IMR-90 (cell line): ENCODE results near the gene ACOXL. TPM values are rescaled to one million over a fixed set of nuclear protein-coding genes. Genes with fewer than 3 reads are reported as not detected.

Source experiments
- ATAC-seq: fragments of 200-7000 bp; cut with Tn5 transposase; 2 replicates; pipeline ENCODE4 v1.9.1; 2020; ENCODE audit warnings: low read depth, mild to moderate bottlenecking, moderate library complexity
- BruUV-seq: library from RNA; stranded (reverse); fragments of 400-500 nt; replicated peaks from 2 replicates; lab custom pipeline; 2021; lab: Mats Ljungman, UMichigan
- CTCF ChIA-PET: fragments of 300-600 bp; formaldehyde crosslinking; extraction: SDS; loops from one replicate; lab custom pipeline; 2021; ENCODE audit warnings: antibody characterized with exemption; lab: Yijun Ruan, JAX
- POLR2A ChIA-PET: fragments of 300-600 bp; sonication (Branson Sonifier 250); formaldehyde crosslinking; loops from one replicate; lab custom pipeline; 2022; ENCODE audit warnings: antibody characterized with exemption; ENCODE audit not compliant: unreplicated experiment; lab: Charles Lee
- DNase-seq: peaks from one replicate; pipeline ENCODE4 v3.0.0; 2013
- H2AFZ ChIP-seq: replicated peaks from 2 replicates; pipeline ENCODE3; 2013; ENCODE audit warnings: low read length, mild to moderate bottlenecking; ENCODE audit not compliant: poor library complexity
- H2AK5ac ChIP-seq: 2 replicates; pipeline ENCODE4 v1.6.1; 2013; ENCODE audit warnings: low read depth, low read length, inconsistent platforms
- H2AK9ac ChIP-seq: replicated peaks from 2 replicates; pipeline ENCODE3; 2013; ENCODE audit warnings: mild to moderate bottlenecking, low read depth, low read length, moderate library complexity; ENCODE audit not compliant: poor library complexity
- H2BK120ac ChIP-seq: 2 replicates; pipeline ENCODE4 v1.6.1; 2013; ENCODE audit warnings: low read depth, low read length, inconsistent platforms
- H2BK15ac ChIP-seq: 3 replicates; pipeline ENCODE4 v1.6.1; 2013; ENCODE audit warnings: low read depth, low read length, inconsistent platforms
- H2BK20ac ChIP-seq: 2 replicates; pipeline ENCODE4 v1.6.1; 2013; ENCODE audit warnings: low read depth, mild to moderate bottlenecking, inconsistent platforms, low read length, moderate library complexity
- H2BK5ac ChIP-seq: 2 replicates; pipeline ENCODE4 v1.6.1; 2013; ENCODE audit warnings: mild to moderate bottlenecking, low read depth, low read length, inconsistent platforms; ENCODE audit not compliant: poor library complexity, severe bottlenecking
- H3K14ac ChIP-seq: replicated peaks from 2 replicates; pipeline ENCODE4 v1.6.1; 2013; ENCODE audit warnings: low read depth, low read length, inconsistent platforms
- H3K18ac ChIP-seq: 2 replicates; pipeline ENCODE4 v1.6.1; 2013; ENCODE audit warnings: low read depth, low read length, control low read depth
- H3K23ac ChIP-seq: 2 replicates; pipeline ENCODE4 v1.6.1; 2013; ENCODE audit warnings: low read depth, low read length, inconsistent platforms
- H3K27ac ChIP-seq: 2 replicates; pipeline ENCODE4 v1.5.1; 2013; ENCODE audit warnings: mild to moderate bottlenecking, control low read depth, low read length; ENCODE audit not compliant: insufficient read depth
- H3K27me3 ChIP-seq: 2 replicates; pipeline ENCODE4 v1.6.1; 2013; ENCODE audit warnings: low read length; ENCODE audit not compliant: control insufficient read depth, insufficient read depth
- H3K36me3 ChIP-seq: 2 replicates; pipeline ENCODE4 v1.6.1; 2013; ENCODE audit warnings: low read length, mixed read lengths; ENCODE audit not compliant: control insufficient read depth, insufficient read depth
- H3K4ac ChIP-seq: 2 replicates; pipeline ENCODE4 v1.6.1; 2013; ENCODE audit warnings: low read depth, low read length, inconsistent platforms
- H3K4me1 ChIP-seq: 2 replicates; pipeline ENCODE4 v1.6.1; 2013; ENCODE audit warnings: low read length, mixed read lengths; ENCODE audit not compliant: control insufficient read depth, insufficient read depth
- H3K4me2 ChIP-seq: 2 replicates; pipeline ENCODE4 v1.6.1; 2013; ENCODE audit warnings: low read depth, mild to moderate bottlenecking, control low read depth, low read length, moderate library complexity
- H3K4me3 ChIP-seq: 2 replicates; pipeline ENCODE4 v1.5.1; 2013; ENCODE audit warnings: low read depth, mild to moderate bottlenecking, control low read depth, low read length, moderate library complexity; ENCODE audit not compliant: insufficient read depth
- H3K56ac ChIP-seq: 2 replicates; pipeline ENCODE4 v1.6.1; 2013; ENCODE audit warnings: low read length, inconsistent platforms; ENCODE audit not compliant: insufficient read depth; ENCODE audit errors: extremely low read depth
- H3K79me1 ChIP-seq, 2 experiments: 2 replicates each; pipeline ENCODE4 v1.6.1; 2013; ENCODE audit warnings: low read length in 2 of 2, inconsistent platforms in 1 of 2, low read depth in 1 of 2
- H3K9ac ChIP-seq: 2 replicates; pipeline ENCODE4 v1.6.1; 2013; ENCODE audit warnings: low read depth, low read length, control low read depth
- H3K9me1 ChIP-seq: 2 replicates; pipeline ENCODE4 v1.6.1; 2013; ENCODE audit warnings: low read length, inconsistent platforms; ENCODE audit not compliant: insufficient read depth
- H3K9me3 ChIP-seq: 2 replicates; pipeline ENCODE4 v1.6.1; 2013; ENCODE audit warnings: low read length; ENCODE audit not compliant: control insufficient read depth, insufficient read depth
- H4K20me1 ChIP-seq: 2 replicates; pipeline ENCODE4 v1.6.1; 2013; ENCODE audit warnings: low read length, inconsistent platforms; ENCODE audit not compliant: insufficient read depth
- H4K5ac ChIP-seq: 2 replicates; pipeline ENCODE4 v1.6.1; 2013; ENCODE audit warnings: mild to moderate bottlenecking, low read depth, low read length, control low read depth
- H4K8ac ChIP-seq, 2 experiments: 2 replicates each; pipeline ENCODE4 v1.6.1; 2013; ENCODE audit warnings: low read depth in 2 of 2, low read length in 2 of 2, control low read depth in 1 of 2, inconsistent platforms in 1 of 2
- H4K91ac ChIP-seq: 2 replicates; pipeline ENCODE4 v1.6.1; 2013; ENCODE audit warnings: low read depth, low read length, inconsistent platforms; ENCODE audit not compliant: insufficient read depth
- BHLHE40 ChIP-seq: fragments of 150-350 bp; IDR thresholded peaks from 2 replicates; pipeline ENCODE4 v1.6.1; 2016; ENCODE audit warnings: mild to moderate bottlenecking, low read depth, low read length
- CEBPB ChIP-seq: IDR thresholded peaks from 2 replicates; pipeline ENCODE4 v1.6.1; 2012; ENCODE audit warnings: low read depth, low read length, improper control_type of control experiment
- CHD1 ChIP-seq: IDR thresholded peaks from 2 replicates; pipeline ENCODE4 v1.6.1; 2012; ENCODE audit warnings: low read depth, low read length, improper control_type of control experiment
- ELK1 ChIP-seq: fragments of 150-350 bp; IDR thresholded peaks from 2 replicates; pipeline ENCODE4 v1.6.1; 2016; ENCODE audit warnings: low read depth, mild to moderate bottlenecking, low read length, moderate library complexity, borderline replicate concordance
- FOS ChIP-seq: fragments of 150-350 bp; IDR thresholded peaks from 2 replicates; pipeline ENCODE4 v1.6.1; 2016; ENCODE audit warnings: low read depth, low read length
- MAFK ChIP-seq: IDR thresholded peaks from 2 replicates; pipeline ENCODE4 v1.6.1; 2012; ENCODE audit warnings: low read depth, low read length, improper control_type of control experiment
- MXI1 ChIP-seq: IDR thresholded peaks from 2 replicates; pipeline ENCODE4 v1.6.1; 2012; ENCODE audit warnings: low read depth, mild to moderate bottlenecking, low read length, moderate library complexity, borderline replicate concordance
- NFE2L2 ChIP-seq: fragments of 150-350 bp; IDR thresholded peaks from 2 replicates; pipeline ENCODE4 v1.6.1; 2016; ENCODE audit warnings: low read depth, mild to moderate bottlenecking, low read length
- POLR2A ChIP-seq: IDR thresholded peaks from 2 replicates; pipeline ENCODE4 v1.6.1; 2012; ENCODE audit warnings: mild to moderate bottlenecking, low read depth, low read length
- RAD21 ChIP-seq: IDR thresholded peaks from 2 replicates; pipeline ENCODE4 v1.6.1; 2012; ENCODE audit warnings: low read length, improper control_type of control experiment
- RCOR1 ChIP-seq: IDR thresholded peaks from 2 replicates; pipeline ENCODE4 v1.6.1; 2012; ENCODE audit warnings: mild to moderate bottlenecking, low read length, improper control_type of control experiment; ENCODE audit not compliant: insufficient replicate concordance
- RFX5 ChIP-seq: IDR thresholded peaks from 2 replicates; pipeline ENCODE4 v1.8.0; 2012; ENCODE audit warnings: low read depth, mild to moderate bottlenecking, low read length, moderate library complexity
- USF2 ChIP-seq: fragments of 150-350 bp; IDR thresholded peaks from 2 replicates; pipeline ENCODE4 v1.6.1; 2017; ENCODE audit warnings: mild to moderate bottlenecking, antibody characterized with exemption, low read length, low read depth
- WGBS, 2 experiments: methylation state at CpG; one replicate each; pipeline versions ENCODE4 v1.1.5 to v1.1.7; 2013; ENCODE audit warnings: missing lambda C conversion rate in 2 of 2; ENCODE audit not compliant: insufficient read length in 1 of 2; ENCODE audit errors: extremely low coverage in 2 of 2; 5-methylcytosine and 5-hydroxymethylcytosine counted together
- dilution Hi-C: fragments of 300-500 bp; cut with HindIII; formaldehyde crosslinking; loops from one replicate; pipeline ENCODE4 v1.14.3; 2018; ENCODE audit warnings: low sequenced_read_pairs; ENCODE audit not compliant: unreplicated experiment
- in situ Hi-C: fragments of 300-500 bp; cut with MboI; formaldehyde crosslinking; loops from 3 replicates; pipeline ENCODE4 v1.14.3; 2019; ENCODE audit warnings: low sequenced_read_pairs, inconsistent platforms, mixed read lengths
- intact Hi-C: fragments of 100-400 bp; cut with micrococcal nuclease; formaldehyde crosslinking; loops from 2 replicates; pipeline ENCODE4 v1.10.0; 2022
- polyA plus RNA-seq, 3 experiments: library from polyadenylated mRNA; depleted of rRNA; stranded (reverse); fragments of >200 nt; gene quantifications; 2 replicates each; pipeline ENCODE4 v1.2.3, GENCODE V29; 2012; ENCODE audit warnings: low replicate concordance in 1 of 3
- total RNA-seq: library from RNA; depleted of rRNA; stranded (reverse); fragments of >200 nt; gene quantifications from 2 replicates; pipeline ENCODE4 v1.2.3, GENCODE V29; 2012

ACOXL gene
- total and polyA plus RNA-seq, 2 of the 4 experiments (the other 2 are of a cell fraction): not detected

- Histone ChIP-seq H2AK5ac (no peak overlapping the region), H3K4me1 (no peaks in the 10 kb centered on the region), H2BK120ac (no peak overlapping the region), H3K27ac (no peak overlapping the region), H2BK15ac (no peak overlapping the region), H3K9me3 (no peaks in the 10 kb centered on the region), H3K4me2 (no peak overlapping the region), H3K9ac (no peak overlapping the region), H2BK5ac (no peak overlapping the region), H4K20me1 (no peaks in the 10 kb centered on the region; the same call in 1 of the 2 replicates), H3K56ac (no peak overlapping the region), H3K14ac (no peak overlapping the region), H3K27me3 (peaks cover 30% of the 10 kb centered on the region), H3K4ac (no peak overlapping the region), H3K79me1 (no peaks in the 10 kb centered on the region), H3K4me3 (no peak overlapping the region), H3K9me1 (no peaks in the 10 kb centered on the region), H4K5ac (no peak overlapping the region), H3K36me3 (no peaks in the 10 kb centered on the region), H2BK20ac (no peak overlapping the region), H3K23ac (no peak overlapping the region), H2AFZ (no peak overlapping the region), H2AK9ac (no peak overlapping the region), H4K91ac (no peak overlapping the region), H4K8ac (no peak overlapping the region), H3K18ac (no peak overlapping the region)
- no peak for TF ChIP-seq RFX5
- no peak for TF ChIP-seq RCOR1
- TF ChIP-seq CEBPB: no peak
- TF ChIP-seq CHD1: no peak
- no peak for TF ChIP-seq MAFK
- TF ChIP-seq NFE2L2: no peak
- no peak for TF ChIP-seq FOS
- no peak for TF ChIP-seq ELK1
- TF ChIP-seq RAD21: no peak
- TF ChIP-seq MXI1: no peak
- no peak for TF ChIP-seq POLR2A
- TF ChIP-seq BHLHE40: no peak
- no peak for TF ChIP-seq USF2
- intact Hi-C loops (no loop called here), dilution Hi-C loops (no loop called here), in situ Hi-C loops (no loop called here)
- 100% methylated on average over 2 of the region's 7 CpGs; no CpG with 5 or more reads in 1 of the 2 experiments for WGBS, 2 experiments
- no peak for DNase-seq
- no peak for ATAC-seq
- POLR2A ChIA-PET: no interaction called here
- BruUV-seq: no TSS peak
- CTCF ChIA-PET: no interaction called here
These were observed 64.4 kb downstream of the ACOXL start for GRCh38 chr2:110796716-110797301.
